ENCODE data around the gene ASL.
"Not testable (repeated sequence)": the region's sequence is repeated elsewhere in the genome, so short reads cannot be mapped to it uniquely, and the experiment has no call there.

The ASL gene

DNA sequence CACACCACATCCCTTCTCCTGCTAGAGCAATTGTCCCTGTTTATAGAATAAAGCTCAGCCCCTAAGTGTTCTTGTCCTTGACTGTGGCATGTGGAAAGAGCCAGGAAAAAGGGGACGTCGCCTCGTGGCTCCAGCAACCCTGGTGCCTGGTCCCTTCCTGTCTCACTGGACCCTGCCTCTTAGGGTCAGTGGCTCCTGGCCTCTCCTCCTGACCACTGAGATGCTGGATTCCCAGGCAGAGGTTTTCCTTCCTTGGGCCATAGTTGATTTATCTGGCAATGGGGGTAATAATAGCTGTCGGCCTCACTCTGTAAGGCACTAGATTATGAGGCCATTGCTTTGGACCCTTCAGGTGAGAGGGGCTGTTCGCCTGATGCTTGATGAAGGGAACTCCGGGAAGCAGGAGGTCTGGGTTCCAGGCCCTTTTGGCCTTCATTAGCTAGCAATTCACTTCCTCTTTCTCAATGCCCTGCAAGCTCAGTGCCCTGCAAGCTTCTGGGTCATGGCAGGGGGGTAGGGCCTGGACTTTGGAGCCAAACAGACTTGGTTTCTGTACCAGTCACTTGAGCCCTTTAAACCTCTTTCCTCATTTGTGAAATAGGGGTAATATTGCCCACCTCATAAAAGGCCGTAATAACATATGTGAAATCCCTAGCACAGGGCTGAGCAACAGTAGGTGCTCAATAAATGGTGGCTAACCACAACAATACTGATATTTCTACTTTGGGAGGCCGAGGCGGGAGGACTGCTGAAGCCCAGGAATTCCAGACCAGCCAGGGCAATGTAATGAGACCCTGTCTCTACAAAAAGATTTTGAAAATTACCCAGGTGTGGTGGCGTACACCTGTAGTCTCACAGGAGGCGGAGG is 1.1 kb downstream of the ASL start:
- peak; percentile 45 for DNase-seq (ENCODE audit: low spot score)

GRCh38 chr7:66078067-66078466 is 2.4 kb downstream of the ASL start:
- DNase-seq (ENCODE audit: low spot score) = no peak

DNA sequence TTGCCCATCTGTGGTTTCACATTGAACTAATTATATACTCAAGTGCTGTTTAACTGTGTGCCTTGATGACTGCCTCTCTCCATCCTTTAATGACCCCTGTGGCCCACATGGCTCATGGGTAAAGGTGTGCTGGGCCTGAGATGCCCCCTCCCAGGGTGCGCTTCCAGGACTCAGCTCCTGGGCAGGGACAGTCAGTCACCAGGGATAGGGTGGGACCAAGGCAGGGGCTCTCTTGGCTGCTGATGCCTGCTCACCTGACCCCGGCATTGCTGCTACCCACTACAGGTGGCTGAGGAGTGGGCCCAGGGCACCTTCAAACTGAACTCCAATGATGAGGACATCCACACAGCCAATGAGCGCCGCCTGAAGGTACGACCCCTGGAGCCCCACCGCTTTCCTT is 6.5 kb downstream of the ASL start:
- no peak for DNase-seq (ENCODE audit: low spot score)

- no peak for DNase-seq (ENCODE audit: low spot score)
These were observed 7.3 kb downstream of the ASL start for GRCh38 chr7:66082886-66083415.

GRCh38 chr7:66083677-66084076 is 8.1 kb downstream of the ASL start:
- DNase-seq (ENCODE audit: low spot score) = no peak

- DNase-seq (ENCODE audit: low spot score) = no peak
These were observed 13.5 kb downstream of the ASL start for GRCh38 chr7:66088861-66089838.

- no peak for DNase-seq (ENCODE audit: low spot score)
These were observed 17.0 kb downstream of the ASL start for GRCh38 chr7:66092654-66093053.

DNA sequence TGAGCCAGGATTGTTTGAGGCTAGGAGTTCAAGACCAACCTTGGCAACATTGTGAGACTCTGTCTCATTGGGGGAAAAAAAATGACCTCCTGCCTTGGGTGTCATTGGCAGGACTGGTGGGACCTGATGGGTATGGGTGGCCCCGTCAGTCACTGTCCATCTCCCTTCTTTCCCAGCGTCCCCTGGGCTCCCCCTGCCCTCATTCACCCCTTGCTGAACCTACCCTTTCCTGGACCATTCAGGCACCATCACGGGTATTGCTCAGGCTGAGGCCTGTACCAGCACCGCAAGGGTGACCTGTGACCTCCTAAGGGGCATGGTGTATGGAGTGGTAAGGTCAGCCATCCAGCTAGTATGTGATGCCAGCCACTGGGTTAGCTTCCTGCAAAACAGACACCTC is 19.4 kb downstream of the ASL start:
- DNase-seq (ENCODE audit: low spot score) = no peak

DNA sequence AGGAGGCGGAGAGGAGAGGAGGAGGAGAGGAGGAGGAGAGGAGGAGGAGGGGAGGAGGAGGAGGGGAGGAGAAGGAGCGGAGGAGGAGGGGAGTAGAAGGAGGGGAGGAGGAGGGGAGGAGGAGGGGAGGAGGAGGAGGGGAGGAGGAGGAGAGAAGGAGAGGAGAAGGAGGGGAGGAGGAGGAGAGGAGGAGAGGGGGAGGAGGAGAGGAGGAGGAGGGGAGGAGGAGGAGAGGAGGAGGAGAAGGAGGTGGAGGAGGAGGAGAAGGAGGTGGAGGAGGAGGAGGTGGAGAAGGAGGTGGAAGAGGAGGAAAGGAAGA is 23.6 kb downstream of the ASL start:
- DNase-seq (ENCODE audit: low spot score) = no peak

- DNase-seq (ENCODE audit: low spot score) = peak; percentile 92
These were observed 24.2 kb downstream of the ASL start for GRCh38 chr7:66099551-66100407.

- DNase-seq (ENCODE audit: low spot score) = no peak
These were observed 24.9 kb downstream of the ASL start for GRCh38 chr7:66100408-66101050.

DNA sequence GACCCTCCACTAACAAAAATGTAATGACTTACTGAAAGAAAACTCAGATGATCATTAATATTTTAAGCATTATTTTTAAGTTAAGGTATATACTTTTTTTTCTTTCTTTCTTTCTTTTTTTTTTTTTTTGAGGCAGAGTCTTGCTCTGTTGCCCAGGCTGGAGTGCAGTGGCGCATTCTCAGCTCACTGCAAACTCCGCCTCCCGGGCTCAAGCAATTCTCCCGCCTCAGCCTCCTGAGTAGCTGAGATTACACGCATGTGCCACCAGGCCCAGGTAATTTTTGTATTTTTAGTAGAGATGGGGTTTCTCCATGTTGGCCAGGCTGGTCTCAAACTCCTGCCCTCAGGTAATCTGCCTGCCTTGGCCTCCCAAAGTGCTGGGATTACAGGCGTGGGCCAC is 26.5 kb downstream of the ASL start:
- DNase-seq (ENCODE audit: low spot score) = not testable (repeated sequence)

- DNase-seq (ENCODE audit: low spot score) = not testable (repeated sequence)
These were observed 28.4 kb downstream of the ASL start for GRCh38 chr7:66103994-66104393.

DNA sequence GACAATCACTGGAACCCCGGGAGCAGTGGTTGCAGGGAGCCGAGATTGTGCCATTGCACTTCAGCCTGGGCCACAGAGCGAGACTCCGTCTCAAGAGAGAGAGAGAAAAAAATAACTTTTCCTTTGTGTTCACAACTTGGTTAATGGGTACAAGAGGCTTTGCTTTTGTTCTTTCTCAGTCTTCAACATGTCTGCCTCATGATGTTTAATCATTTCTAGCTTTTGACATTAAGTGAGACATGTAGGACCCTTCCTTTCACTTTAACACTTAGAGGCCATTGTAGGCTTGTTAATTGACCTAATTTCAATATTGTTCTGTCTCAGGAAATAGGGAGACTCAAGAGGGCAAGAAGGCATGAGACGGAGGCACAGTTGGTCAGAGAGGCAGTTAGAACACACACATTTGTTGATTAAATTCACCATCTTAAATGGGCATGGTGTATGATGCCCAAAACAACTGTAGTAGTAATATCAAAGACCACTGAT is 29.7 kb downstream of the ASL start:
- no peak for DNase-seq (ENCODE audit: low spot score)

GRCh38 chr7:66108410-66108809 is 32.8 kb downstream of the ASL start:
- not testable (repeated sequence) for DNase-seq (ENCODE audit: low spot score)

DNA sequence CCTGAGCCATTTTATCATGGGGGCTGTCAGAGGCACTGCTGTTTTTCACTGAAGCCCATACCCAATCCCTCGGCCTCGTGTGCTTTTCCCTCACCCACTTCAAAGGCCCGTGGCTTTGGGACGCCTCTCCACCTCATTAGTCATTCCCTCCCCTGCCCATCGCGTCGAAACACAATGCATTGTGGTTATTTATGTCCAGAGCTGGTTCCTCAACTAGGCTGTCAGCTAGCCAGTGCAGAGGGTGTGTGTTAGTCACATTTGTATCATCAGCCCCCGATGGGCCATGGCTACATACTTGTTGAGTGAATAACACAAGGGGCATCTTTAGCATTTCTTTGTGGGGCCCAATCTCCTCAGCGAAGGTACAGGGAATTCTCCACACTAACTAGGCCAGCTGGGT is 35.2 kb downstream of the ASL start:
- peak; percentile 61 for DNase-seq (ENCODE audit: low spot score)

DNA sequence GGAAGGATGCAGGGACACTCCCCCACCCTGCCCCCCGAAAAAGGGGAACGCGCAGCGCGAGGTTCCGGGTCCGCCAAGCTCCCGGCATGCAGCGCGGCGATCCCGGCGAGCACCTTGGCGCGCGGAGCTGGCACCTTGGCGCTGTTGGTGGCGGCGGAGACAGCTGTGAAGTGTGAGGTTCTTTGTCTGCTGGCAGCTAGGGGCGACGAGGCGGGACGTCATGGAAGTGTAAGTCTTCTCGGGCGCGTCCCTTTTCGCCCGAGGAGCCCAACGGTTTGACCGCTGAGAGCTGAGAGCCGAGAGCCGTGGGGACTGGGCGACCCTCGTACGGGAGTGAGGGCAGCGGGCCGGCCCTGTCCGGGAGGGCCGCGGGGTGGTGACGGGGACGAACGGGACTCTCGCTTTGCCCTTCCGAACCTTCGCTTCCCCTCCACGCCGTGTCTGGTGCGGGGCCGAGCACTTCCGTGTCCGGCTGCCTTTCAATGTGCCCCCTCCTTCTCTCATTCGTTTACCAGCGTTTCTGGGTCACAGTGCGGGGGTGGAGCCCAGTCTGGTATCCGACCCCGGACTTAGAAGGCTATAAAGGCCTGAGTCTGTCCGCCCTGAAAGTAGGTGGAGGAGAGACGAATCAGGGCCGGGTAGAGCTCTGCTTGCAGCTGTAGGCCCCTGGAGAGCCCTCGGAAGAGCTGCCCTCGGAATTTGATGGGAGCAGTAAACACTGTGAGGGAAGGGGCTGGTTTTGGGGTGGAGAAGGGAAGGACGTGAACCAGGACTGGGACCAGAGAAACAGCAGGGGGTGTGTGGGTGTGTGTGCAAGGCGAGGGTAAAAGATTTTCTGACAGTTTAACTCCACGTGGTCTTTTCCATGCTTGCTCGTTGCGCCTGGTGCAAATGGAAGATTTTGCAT is 39.4 kb downstream of the ASL start, which contains the start of gene CRCP:
Gene CRCP, plus strand, starts transcription at position 105 of the 907 bp plus-strand sequence. Its CDS starts 116 bp downstream, at position 221.
- peak; percentile 88 for DNase-seq (ENCODE audit: low spot score)

- DNase-seq (ENCODE audit: low spot score) = not testable (repeated sequence)
These were observed 41.2 kb downstream of the ASL start for GRCh38 chr7:66116680-66117420.

GRCh38 chr7:66118603-66119002 is 43.0 kb downstream of the ASL start:
- DNase-seq (ENCODE audit: low spot score) = no peak
